Neural crest cell (in vitro differentiated cells): ENCODE data around the gene CKAP2L. TPM values are rescaled to one million over a fixed set of nuclear protein-coding genes. Genes with fewer than 3 reads are reported as not detected.

ENCODE experiments used
- DNase-seq: peaks from one replicate; pipeline ENCODE4 v3.0.0; 2021; ENCODE audit warnings: low read depth, mixed read lengths, low spot score
- H3K27ac Mint-ChIP-seq: one replicate; pipeline ENCODE4 v1.8.0; 2021; ENCODE audit warnings: mild to moderate bottlenecking, mixed read lengths; ENCODE audit not compliant: unreplicated experiment
- H3K27me3 Mint-ChIP-seq: 2 replicates; pipeline ENCODE4 v1.8.0; 2021; ENCODE audit warnings: low read depth, mild to moderate bottlenecking, mixed read lengths
- H3K36me3 Mint-ChIP-seq: 2 replicates; pipeline ENCODE4 v1.8.0; 2021; ENCODE audit warnings: low read depth, mild to moderate bottlenecking, mixed read lengths
- H3K4me1 Mint-ChIP-seq: 2 replicates; pipeline ENCODE4 v1.8.0; 2021; ENCODE audit warnings: mixed read lengths
- H3K4me3 Mint-ChIP-seq: one replicate; pipeline ENCODE4 v1.8.0; 2021; ENCODE audit warnings: mild to moderate bottlenecking, mixed read lengths
- H3K9me3 Mint-ChIP-seq: 2 replicates; pipeline ENCODE4 v1.8.0; 2021; ENCODE audit warnings: mixed read lengths
- CTCF ChIP-seq: fragments of 200-600 bp; sonication (generic); conservative IDR thresholded peaks from 2 replicates; pipeline ENCODE4 v1.5.0; 2021; ENCODE audit warnings: antibody characterized with exemption, mild to moderate bottlenecking
- total RNA-seq: library from RNA; stranded (reverse); gene quantifications from 2 replicates; pipeline ENCODE4 v1.2.1, GENCODE V29; 2021

CKAP2L gene
- total RNA-seq, 1 donor from 2014 or later, result 27.4 TPM

- peaks cover 5% of the 10 kb centered on the region for H3K9me3 Mint-ChIP-seq
- peaks cover 16% of the 10 kb centered on the region for H3K4me1 Mint-ChIP-seq
- TF ChIP-seq CTCF, result no peak
- no peaks in the 10 kb centered on the region for H3K27me3 Mint-ChIP-seq
- DNase-seq, result no peak
- H3K36me3 Mint-ChIP-seq, result peaks cover 3% of the 10 kb centered on the region
- H3K27ac Mint-ChIP-seq, result no peak overlapping the region
- H3K4me3 Mint-ChIP-seq, result no peak overlapping the region
Observed at GRCh38 chr2:112776113-112776512, 11.7 kb upstream of the CKAP2L start.

- no peak for TF ChIP-seq CTCF
- peaks cover 16% of the 10 kb centered on the region for H3K4me1 Mint-ChIP-seq
- H3K4me3 Mint-ChIP-seq, result no peak overlapping the region
- no peaks in the 10 kb centered on the region for H3K27me3 Mint-ChIP-seq
- H3K36me3 Mint-ChIP-seq, result peaks cover 3% of the 10 kb centered on the region
- no peak overlapping the region for H3K27ac Mint-ChIP-seq
- H3K9me3 Mint-ChIP-seq, result peaks cover 5% of the 10 kb centered on the region
- DNase-seq, result no peak
Observed at GRCh38 chr2:112774536-112775285, 10.3 kb upstream of the CKAP2L start.

- no peak for TF ChIP-seq CTCF
- Mint-ChIP-seq H3K36me3 (peaks cover 3% of the 10 kb centered on the region), H3K4me3 (no peak overlapping the region), H3K9me3 (peaks cover 5% of the 10 kb centered on the region), H3K27ac (no peak overlapping the region), H3K4me1 (peaks cover 16% of the 10 kb centered on the region), H3K27me3 (no peaks in the 10 kb centered on the region)
- no peak for DNase-seq
Observed at GRCh38 chr2:112773556-112773955, 9.1 kb upstream of the CKAP2L start.

- DNase-seq, result no peak
- H3K4me1 Mint-ChIP-seq, result peaks cover 13% of the 10 kb centered on the region
- no peak overlapping the region for H3K27ac Mint-ChIP-seq
- TF ChIP-seq CTCF, result no peak
- H3K36me3 Mint-ChIP-seq, result peaks cover 3% of the 10 kb centered on the region
- no peaks in the 10 kb centered on the region for H3K27me3 Mint-ChIP-seq
- H3K4me3 Mint-ChIP-seq, result no peak overlapping the region
- H3K9me3 Mint-ChIP-seq, result peaks cover 5% of the 10 kb centered on the region
Observed at GRCh38 chr2:112772911-112773475, 8.6 kb upstream of the CKAP2L start.

- no peak overlapping the region for H3K4me3 Mint-ChIP-seq
- no peaks in the 10 kb centered on the region for H3K27me3 Mint-ChIP-seq
- peaks cover 3% of the 10 kb centered on the region for H3K36me3 Mint-ChIP-seq
- TF ChIP-seq CTCF, result no peak
- no peak for DNase-seq
- peaks cover 3% of the 10 kb centered on the region for H3K9me3 Mint-ChIP-seq
- peaks cover 6% of the 10 kb centered on the region for H3K4me1 Mint-ChIP-seq
- no peak overlapping the region for H3K27ac Mint-ChIP-seq
Observed at GRCh38 chr2:112772322-112772721, 7.9 kb upstream of the CKAP2L start.
